Activated naive CD4-positive, alpha-beta T cell treated with anti-CD3 and anti-CD28 coated beads, Interleukin-2, amount 50 U/mL, for 24 hours (primary cell): ENCODE measurements around the gene PRR7.
A peak's percentile ranks its signal among the peaks of the same experiment; 100 is the strongest.
"Not testable (repeated sequence)": the region's sequence is repeated elsewhere in the genome, so short reads cannot be mapped to it uniquely, and the experiment has no call there.

Experiments used
- H3K27ac Mint-ChIP-seq: one replicate; pipeline ENCODE4 v1.8.0; 2021; ENCODE audit warnings: mild to moderate bottlenecking, mixed read lengths
- H3K27me3 Mint-ChIP-seq: one replicate; pipeline ENCODE4 v1.8.0; 2021; ENCODE audit warnings: mixed read lengths
- H3K36me3 Mint-ChIP-seq: one replicate; pipeline ENCODE4 v1.8.0; 2021; ENCODE audit warnings: mixed read lengths
- H3K4me1 Mint-ChIP-seq: one replicate; pipeline ENCODE4 v1.8.0; 2021; ENCODE audit warnings: mixed read lengths
- H3K4me3 Mint-ChIP-seq: one replicate; pipeline ENCODE4 v1.8.0; 2021; ENCODE audit warnings: mild to moderate bottlenecking, mixed read lengths
- H3K9me3 Mint-ChIP-seq: one replicate; pipeline ENCODE4 v1.8.0; 2021; ENCODE audit warnings: mixed read lengths

PRR7 gene

DNA sequence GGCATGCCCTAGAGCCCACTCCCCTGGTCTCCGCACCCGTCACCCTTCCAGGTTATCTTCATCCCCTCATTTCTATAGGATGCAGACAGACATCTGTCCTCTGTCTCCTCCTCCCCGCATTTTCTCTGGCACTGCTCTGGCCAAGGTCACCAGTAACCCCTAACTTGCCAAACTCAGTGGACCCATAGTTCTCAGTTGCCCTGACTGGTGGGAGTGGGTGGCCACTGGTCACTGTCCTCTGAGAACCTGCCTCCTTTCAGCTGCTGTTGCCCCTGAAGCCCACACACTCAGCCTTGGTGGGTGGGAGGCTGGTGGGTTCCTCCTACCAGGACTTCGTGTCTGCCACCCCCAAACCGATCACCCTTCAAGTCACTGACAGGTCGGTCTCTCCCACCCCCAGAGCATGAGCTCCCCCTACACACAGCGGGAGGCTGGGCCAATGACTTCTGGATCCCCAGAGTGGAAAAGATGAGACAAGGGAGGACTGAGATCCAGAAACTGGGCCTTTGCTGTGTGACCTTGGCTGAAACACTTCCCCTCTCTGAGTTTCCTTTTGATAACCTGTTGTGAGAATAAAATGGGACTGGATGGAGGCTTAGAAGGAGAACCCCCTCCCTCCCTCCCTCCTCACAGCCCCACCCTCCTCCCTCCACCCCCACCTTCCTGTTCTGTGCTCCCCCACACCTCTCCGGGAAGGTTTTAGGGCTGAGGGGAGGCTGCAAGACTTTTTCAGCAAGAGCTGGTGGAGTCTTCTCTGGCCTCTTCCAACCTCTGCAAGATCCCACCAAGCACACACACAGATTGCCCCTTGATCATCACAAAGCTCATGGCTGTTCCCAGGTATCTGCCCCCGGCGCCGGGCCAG lies 29.2 kb downstream of the PRR7 start:
- H3K27ac Mint-ChIP-seq, result peak overlapping the region; percentile 2
- peaks cover 51% of the 10 kb centered on the region for H3K4me1 Mint-ChIP-seq
- H3K9me3 Mint-ChIP-seq, result no peaks in the 10 kb centered on the region
- peak overlapping the region; percentile 27 for H3K4me3 Mint-ChIP-seq
- no peaks in the 10 kb centered on the region for H3K36me3 Mint-ChIP-seq
- no peaks in the 10 kb centered on the region for H3K27me3 Mint-ChIP-seq

DNA sequence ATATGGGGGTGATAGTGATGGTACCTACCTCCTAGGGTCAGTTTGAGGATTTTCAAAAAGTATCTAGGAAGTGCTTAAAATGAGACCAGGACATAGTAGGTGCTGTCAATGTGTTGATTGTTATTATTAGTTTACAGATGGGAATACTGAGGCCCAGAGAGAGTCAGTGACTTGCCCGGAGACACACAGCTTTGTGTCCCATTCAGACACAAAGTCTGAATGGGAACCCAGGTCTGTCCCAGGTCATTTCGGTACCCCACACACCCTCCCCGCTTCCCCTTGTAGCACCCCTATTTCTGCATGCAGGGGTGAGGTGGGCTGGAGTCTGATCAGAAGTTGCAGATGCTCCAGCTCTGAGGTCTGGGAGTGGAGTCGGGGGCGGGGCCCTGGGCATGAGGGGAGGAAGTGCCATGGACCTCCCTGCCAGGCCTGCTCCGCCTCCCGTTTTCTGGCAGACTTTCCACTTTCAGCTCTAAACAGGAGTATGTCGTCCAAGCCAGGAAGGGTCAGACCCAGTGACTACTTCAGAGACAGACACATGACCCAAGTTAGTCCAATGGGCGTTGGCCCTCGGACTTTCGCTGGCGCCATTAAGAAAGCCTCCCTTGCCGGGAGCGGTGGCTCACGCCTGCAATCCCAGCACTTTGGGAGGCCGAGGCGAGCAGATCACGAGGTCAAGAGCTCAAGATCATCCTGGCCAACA lies 30.1 kb downstream of the PRR7 start:
- Mint-ChIP-seq H3K27me3 (no peaks in the 10 kb centered on the region), H3K4me3 (peak overlapping the region; percentile 27), H3K27ac (no peak overlapping the region), H3K4me1 (peaks cover 51% of the 10 kb centered on the region), H3K36me3 (no peaks in the 10 kb centered on the region), H3K9me3 (no peaks in the 10 kb centered on the region)

DNA sequence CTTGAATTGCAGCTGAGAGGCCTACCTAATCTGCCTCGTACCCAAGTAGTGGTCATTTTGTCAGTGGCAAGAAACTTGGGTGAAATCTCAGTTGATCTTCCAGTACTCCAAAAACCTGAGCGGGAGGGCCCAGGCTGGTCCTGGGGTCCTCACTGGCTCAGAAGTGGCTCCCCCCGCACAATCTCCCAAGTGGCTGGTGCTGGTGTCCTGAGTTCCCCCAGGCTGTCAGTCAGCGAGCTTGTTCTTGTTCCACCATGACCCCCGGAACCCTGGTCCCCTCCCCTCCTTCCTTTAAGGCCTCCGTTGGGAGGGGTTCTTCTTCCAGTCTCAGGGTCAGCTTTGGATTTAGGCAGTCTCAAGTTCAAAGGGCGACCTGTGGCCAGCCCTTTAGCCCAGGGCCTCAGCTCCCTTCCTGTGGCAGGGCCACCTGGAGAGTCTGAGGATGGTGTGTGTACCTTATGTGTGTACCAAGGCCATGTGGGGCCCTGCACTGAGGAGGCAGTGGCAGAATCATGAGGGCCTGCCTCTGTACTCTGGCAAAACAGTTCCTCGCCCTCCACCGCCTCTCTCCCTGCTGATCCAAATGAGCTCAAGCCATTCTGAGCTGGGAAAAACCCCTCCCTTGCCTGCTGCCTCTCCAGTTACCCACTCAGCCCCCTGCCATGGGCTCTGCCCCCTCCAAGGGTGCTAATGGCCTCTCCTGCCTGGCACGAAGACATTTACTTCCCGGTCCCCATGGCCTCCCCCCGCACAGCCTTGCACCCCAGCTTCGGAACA lies 31.3 kb downstream of the PRR7 start:
- Mint-ChIP-seq H3K4me3 (no peak overlapping the region), H3K27ac (peak overlapping the region; percentile 65), H3K4me1 (peaks cover 51% of the 10 kb centered on the region), H3K9me3 (no peaks in the 10 kb centered on the region), H3K36me3 (no peaks in the 10 kb centered on the region), H3K27me3 (no peaks in the 10 kb centered on the region)

DNA sequence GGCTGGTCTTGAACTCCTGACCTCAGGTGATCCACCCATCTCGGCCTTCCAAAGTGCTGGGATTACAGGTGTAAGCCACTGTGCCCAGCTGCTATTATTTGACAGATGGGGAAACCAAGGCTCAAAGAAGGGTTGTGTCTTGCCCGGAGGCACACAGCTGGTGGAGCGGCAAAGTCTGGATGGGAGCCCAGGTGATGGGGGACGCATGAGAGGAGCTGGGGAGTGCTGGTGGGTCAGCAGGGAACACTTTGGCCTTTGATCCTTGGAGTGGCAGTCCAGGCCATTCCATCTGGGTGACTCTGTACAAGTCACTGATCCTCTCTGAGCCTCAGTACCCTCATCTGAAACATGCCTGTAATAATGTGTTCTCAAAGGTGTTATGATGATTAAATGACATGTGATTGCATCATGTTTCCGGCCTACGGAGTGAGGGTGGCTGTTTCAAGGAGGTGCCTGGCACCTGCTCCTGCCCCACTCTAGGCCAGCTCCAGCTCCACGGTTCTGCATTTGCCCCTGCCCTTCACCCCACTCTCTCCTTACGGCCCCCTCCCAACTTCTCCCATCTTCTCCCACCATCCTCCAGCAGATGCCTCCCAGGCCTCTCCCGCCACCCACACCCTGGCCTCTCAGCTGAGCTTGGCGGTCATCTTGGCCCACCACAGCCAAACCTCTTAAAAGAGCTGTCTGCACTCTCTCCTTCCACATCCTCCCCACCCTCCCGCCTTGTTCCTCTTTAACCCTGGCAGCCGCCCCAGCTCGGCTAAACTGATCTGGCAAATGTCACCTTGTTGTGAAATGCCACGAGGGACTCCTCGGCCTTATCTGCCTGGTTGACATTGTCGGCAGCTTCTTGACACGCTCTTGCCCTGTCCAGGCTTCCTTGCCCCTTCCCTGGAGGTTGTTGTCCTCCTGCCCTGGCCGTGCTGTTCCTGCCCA lies 32.4 kb downstream of the PRR7 start:
- Mint-ChIP-seq H3K9me3 (no peaks in the 10 kb centered on the region), H3K4me1 (peaks cover 49% of the 10 kb centered on the region), H3K4me3 (no peak overlapping the region), H3K36me3 (no peaks in the 10 kb centered on the region), H3K27me3 (no peaks in the 10 kb centered on the region), H3K27ac (peak overlapping the region; percentile 99)

DNA sequence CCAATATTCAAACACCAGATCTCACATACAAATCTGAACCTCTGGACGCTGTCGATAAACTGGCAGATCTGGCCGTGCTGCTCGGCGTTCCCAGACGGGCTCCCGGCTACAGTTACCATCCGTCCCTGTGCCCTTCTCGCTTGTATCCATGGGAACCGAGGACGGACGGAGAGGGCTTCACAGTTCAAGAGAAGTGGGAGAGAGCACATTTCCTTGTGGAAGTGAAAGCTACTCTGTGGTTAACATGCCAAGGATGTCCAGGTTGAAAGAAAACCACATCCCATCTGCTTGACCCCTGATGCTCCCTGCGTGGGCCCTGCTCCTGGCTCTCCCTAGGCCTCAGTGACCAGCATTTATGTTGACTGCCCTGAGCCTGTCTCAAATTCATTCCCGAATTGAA lies 33.2 kb downstream of the PRR7 start:
- H3K36me3 Mint-ChIP-seq, result no peaks in the 10 kb centered on the region
- no peaks in the 10 kb centered on the region for H3K9me3 Mint-ChIP-seq
- H3K27ac Mint-ChIP-seq, result peak overlapping the region; percentile 99
- H3K27me3 Mint-ChIP-seq, result no peaks in the 10 kb centered on the region
- no peak overlapping the region for H3K4me3 Mint-ChIP-seq
- H3K4me1 Mint-ChIP-seq, result peaks cover 41% of the 10 kb centered on the region

DNA sequence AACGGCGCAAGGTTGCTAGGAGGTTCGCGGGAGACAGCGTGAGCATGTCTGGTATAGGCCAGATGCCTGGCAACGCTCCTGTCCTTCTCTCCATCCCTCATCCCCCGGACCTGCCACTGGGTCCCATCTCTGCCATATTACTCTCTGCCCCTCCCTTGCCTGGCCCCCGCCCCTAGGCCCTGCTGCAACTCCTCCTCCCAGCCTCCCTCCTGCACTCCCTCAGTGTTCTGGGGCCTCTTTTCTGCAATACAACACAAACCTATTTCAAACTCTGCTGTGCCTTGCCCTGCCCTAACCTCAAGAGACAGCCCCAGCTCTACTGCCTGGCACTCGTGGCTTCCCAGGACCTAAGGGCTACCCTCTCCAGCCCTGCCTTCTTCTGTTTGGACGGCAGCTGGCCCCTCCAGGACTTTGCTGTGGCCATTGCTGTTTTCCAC lies 35.8 kb downstream of the PRR7 start:
- peaks cover 24% of the 10 kb centered on the region for H3K4me1 Mint-ChIP-seq
- no peaks in the 10 kb centered on the region for H3K36me3 Mint-ChIP-seq
- H3K4me3 Mint-ChIP-seq, result no peak overlapping the region
- no peaks in the 10 kb centered on the region for H3K9me3 Mint-ChIP-seq
- no peaks in the 10 kb centered on the region for H3K27me3 Mint-ChIP-seq
- H3K27ac Mint-ChIP-seq, result no peak overlapping the region

DNA sequence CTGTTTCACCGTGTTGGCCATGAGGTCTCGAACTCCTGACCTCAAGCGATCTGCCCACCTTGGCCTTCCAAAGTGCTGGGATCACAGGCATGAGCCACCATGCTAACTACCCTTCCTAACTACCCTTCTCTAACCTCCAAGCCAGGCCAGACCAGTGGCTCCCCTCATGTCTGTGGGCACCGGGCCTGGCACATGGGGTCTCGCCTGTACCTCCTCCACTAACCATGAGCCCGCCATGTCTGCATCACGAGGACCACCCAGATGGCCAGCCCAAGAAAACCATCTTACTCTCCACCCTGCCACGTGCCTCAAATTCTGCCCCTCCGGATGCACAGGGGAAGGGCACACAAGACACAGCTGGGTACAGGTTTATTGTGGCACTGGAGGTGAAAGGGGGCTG lies 36.4 kb downstream of the PRR7 start:
- Mint-ChIP-seq H3K9me3 (no peaks in the 10 kb centered on the region), H3K4me3 (no peak overlapping the region), H3K4me1 (peaks cover 20% of the 10 kb centered on the region), H3K27ac (no peak overlapping the region), H3K36me3 (no peaks in the 10 kb centered on the region), H3K27me3 (no peaks in the 10 kb centered on the region)

DNA sequence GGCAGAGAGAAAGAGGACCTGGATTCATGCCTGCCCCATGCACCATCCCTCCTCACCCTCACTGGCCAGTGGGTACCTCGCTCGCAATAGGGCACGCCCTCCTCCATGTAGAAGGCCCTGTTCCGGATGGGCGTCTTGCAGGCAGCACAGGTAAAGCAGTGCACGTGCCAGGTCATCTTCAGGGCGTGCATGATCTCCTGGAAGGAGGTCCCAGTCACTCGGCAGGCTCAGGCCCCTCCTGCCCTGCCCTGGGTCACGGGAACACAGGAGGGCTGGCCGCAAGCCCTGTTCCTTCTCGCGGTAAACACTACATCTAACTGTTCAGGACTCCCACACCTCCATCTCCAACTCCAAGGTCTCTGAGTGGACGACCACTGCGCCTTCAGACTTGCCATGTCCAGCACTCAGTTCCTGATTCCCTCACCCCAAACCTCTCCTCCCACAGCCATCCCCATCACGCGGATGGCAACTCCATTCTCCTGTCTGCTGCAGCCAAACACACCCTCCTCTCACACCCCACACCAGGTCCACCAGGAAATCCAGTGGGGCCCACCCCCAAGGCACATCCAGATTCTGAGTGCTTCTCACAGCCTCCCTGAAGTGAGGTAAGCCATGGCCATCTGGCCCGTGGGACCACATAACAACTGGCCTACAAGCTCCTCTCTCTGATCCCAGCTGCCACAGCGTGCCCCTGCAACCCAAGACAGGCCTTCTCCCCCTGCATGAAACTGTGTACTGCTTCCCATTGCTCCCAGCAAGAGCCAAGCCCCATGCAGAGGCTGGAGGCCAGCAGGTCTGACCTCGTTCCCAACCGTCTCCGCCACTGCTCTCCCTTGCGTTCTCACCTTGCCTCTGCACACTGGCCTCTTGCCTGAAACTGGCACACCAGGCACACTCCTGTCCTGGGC lies 37.6 kb downstream of the PRR7 start:
- Mint-ChIP-seq H3K27me3 (no peaks in the 10 kb centered on the region), H3K36me3 (no peaks in the 10 kb centered on the region), H3K27ac (peak overlapping the region; percentile 44)

DNA sequence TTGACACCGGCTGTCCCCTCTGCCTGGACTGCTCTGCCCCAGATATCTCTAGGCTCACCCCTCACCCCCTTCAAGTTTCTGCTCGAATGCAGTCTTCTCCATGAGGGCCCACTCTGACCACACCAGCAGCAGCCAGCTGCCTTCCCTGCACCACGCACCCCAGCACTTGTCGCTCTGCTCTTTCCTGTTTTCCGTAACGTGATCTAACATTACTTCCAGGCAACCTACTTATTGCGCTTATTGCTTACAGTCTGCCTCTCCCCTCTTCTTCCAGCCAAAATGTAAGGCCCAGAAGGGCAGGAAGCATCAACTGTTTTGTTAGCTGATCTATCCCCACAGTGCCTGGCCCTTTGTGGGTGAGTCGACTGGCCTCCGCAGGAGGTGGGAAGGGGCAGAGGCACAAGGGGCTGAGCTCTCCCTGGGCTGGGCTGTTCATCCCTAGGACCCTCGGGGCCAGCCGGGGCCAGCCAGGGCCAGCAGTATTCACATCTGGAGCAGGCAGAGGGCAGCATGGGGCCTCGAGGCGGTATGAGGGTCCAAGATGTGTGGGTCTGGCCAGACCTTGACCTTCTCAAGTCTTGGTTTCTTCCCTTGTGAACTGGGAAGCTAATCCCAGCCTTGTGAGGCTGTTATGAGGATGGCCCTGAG lies 38.4 kb downstream of the PRR7 start:
- Mint-ChIP-seq H3K9me3 (no peaks in the 10 kb centered on the region), H3K36me3 (no peaks in the 10 kb centered on the region), H3K4me1 (peaks cover 1% of the 10 kb centered on the region), H3K27me3 (no peaks in the 10 kb centered on the region), H3K27ac (no peak overlapping the region), H3K4me3 (no peak overlapping the region)

More for the DNA sequence above, 37.6 kb downstream of the PRR7 start:
- no peaks in the 10 kb centered on the region for H3K9me3 Mint-ChIP-seq
- peaks cover 9% of the 10 kb centered on the region for H3K4me1 Mint-ChIP-seq
- H3K4me3 Mint-ChIP-seq, result no peak overlapping the region

DNA sequence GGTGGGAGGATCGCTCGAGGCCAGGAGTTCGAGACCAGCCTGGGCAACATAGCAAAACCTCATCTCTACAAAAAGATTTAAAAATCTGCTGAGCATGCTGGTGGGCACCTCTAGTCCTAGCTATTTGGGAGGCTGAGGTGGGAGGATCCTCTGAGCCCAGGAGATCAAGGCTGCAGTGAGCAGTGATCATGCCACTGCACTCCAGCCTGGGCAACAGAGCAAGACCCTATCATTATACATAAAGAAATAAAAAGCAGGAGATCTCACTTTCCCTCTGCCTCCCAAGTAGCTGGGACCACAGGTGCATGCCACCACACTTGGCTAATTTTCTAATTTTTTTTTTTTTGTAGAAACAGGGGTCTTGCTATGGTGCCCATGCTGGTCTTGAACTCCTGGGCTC lies 39.1 kb downstream of the PRR7 start:
- not testable (repeated sequence) for H3K36me3 Mint-ChIP-seq, H3K27ac Mint-ChIP-seq, H3K9me3 Mint-ChIP-seq, H3K27me3 Mint-ChIP-seq, H3K4me3 Mint-ChIP-seq, H3K4me1 Mint-ChIP-seq

DNA sequence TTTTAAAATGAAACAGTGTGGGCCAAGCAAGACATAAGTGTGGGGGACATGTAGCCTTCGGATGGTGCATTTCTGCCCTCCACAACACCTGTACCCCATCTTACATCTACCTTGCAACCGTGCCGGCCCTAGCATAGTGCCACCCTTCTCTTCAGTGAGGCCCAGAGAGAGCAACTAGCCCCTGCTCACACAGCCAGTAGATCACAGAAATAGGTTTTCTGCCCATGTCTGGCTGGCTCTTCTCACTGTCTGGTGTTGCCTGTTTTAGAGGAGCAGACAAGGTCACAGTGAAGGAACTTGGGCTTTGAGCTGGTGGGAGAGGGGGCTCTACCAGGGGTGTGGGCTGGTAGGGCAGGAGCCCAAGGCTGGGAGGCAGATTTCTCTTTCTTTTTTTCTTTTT lies 39.6 kb downstream of the PRR7 start:
- no peak overlapping the region for H3K27ac Mint-ChIP-seq
- H3K4me1 Mint-ChIP-seq, result no peaks in the 10 kb centered on the region
- no peaks in the 10 kb centered on the region for H3K36me3 Mint-ChIP-seq
- no peaks in the 10 kb centered on the region for H3K27me3 Mint-ChIP-seq
- no peaks in the 10 kb centered on the region for H3K9me3 Mint-ChIP-seq
- no peak overlapping the region for H3K4me3 Mint-ChIP-seq

DNA sequence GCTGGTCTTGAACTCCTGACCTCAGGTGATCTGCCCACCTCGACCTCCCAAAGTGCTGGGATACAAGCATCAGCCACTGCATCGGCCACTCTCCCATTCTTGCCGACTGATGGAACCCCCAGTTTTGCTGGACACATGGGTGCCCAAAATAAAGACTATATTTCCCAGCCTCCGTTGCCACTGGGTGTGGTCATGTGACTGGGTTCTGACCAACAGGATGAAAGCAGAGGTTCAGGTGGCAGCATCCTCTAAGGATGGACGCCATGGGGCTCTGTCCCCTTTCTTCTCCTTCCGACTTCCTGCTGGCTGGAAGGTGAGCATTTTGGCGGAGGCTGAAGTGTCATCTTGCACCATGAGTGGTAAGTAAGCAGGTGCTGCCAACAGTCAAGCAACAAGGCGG lies 40.5 kb downstream of the PRR7 start:
- Mint-ChIP-seq H3K9me3 (no peaks in the 10 kb centered on the region), H3K36me3 (no peaks in the 10 kb centered on the region), H3K27me3 (no peaks in the 10 kb centered on the region), H3K4me1 (no peaks in the 10 kb centered on the region), H3K4me3 (no peak overlapping the region), H3K27ac (no peak overlapping the region)

DNA sequence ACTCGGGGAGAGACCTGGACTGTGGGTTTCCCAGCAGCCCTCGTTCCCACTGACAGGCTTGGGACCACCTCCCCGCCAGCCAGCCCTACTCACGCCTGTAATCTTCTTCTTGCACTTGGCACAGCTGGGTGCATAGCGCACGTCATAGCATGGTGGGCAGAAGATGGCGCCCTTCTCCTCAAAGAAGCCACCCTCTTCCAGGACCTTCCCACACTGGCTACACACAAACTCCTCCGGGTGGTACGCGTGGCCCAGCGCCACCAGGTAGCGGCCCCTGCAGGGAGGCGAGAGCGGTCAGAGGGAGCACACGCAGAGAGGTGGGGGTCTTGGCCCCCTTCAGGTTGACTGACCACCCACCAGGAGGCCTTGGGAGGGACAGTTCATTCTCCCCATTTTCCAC lies 41.4 kb downstream of the PRR7 start:
- H3K4me1 Mint-ChIP-seq, result no peaks in the 10 kb centered on the region
- peaks cover 2% of the 10 kb centered on the region for H3K36me3 Mint-ChIP-seq
- no peak overlapping the region for H3K4me3 Mint-ChIP-seq
- H3K27me3 Mint-ChIP-seq, result no peaks in the 10 kb centered on the region
- H3K27ac Mint-ChIP-seq, result no peak overlapping the region
- no peaks in the 10 kb centered on the region for H3K9me3 Mint-ChIP-seq
